Measurements from ENCODE around the gene IRS2.

The IRS2 gene

GRCh38 chr13:109782066-109782822 is 4.1 kb downstream of the IRS2 start:
- no peak for DNase-seq (ENCODE audit: low read depth in 3 of 3, low spot score in 1 of 3)

GRCh38 chr13:109781384-109782065 is 4.9 kb downstream of the IRS2 start:
- no peak for DNase-seq (ENCODE audit: low read depth in 3 of 3, low spot score in 1 of 3)

GRCh38 chr13:109780845-109781383 is 5.5 kb downstream of the IRS2 start:
- DNase-seq (ENCODE audit: low read depth in 3 of 3, low spot score in 1 of 3): no peak

- no peak for DNase-seq (ENCODE audit: low read depth in 3 of 3, low spot score in 1 of 3)
Measured at GRCh38 chr13:109779876-109780510, 6.4 kb downstream of the IRS2 start.

GRCh38 chr13:109779074-109779473 is 7.3 kb downstream of the IRS2 start:
- no peak for DNase-seq (ENCODE audit: low read depth in 3 of 3, low spot score in 1 of 3)

- DNase-seq (ENCODE audit: low read depth in 3 of 3, low spot score in 1 of 3): no peak
Measured at GRCh38 chr13:109778102-109778542, 8.3 kb downstream of the IRS2 start.

GRCh38 chr13:109776575-109776974 is 9.8 kb downstream of the IRS2 start:
- DNase-seq (ENCODE audit: low read depth in 3 of 3, low spot score in 1 of 3): no peak

- DNase-seq (ENCODE audit: low read depth in 3 of 3, low spot score in 1 of 3): no peak
Measured at GRCh38 chr13:109773786-109774185, 12.6 kb downstream of the IRS2 start.

- DNase-seq (ENCODE audit: low read depth in 3 of 3, low spot score in 1 of 3): no peak
Measured at GRCh38 chr13:109773276-109773675, 13.1 kb downstream of the IRS2 start.

- DNase-seq (ENCODE audit: low read depth in 3 of 3, low spot score in 1 of 3): no peak
Measured at GRCh38 chr13:109771926-109772325, 14.5 kb downstream of the IRS2 start.

- no peak for DNase-seq (ENCODE audit: low read depth in 3 of 3, low spot score in 1 of 3)
Measured at GRCh38 chr13:109770436-109770835, 15.9 kb downstream of the IRS2 start.

- DNase-seq (ENCODE audit: low read depth in 3 of 3, low spot score in 1 of 3): no peak
Measured at GRCh38 chr13:109769921-109770320, 16.5 kb downstream of the IRS2 start.

GRCh38 chr13:109769275-109769674 is 17.1 kb downstream of the IRS2 start:
- no peak for DNase-seq (ENCODE audit: low read depth in 3 of 3, low spot score in 1 of 3)

GRCh38 chr13:109768616-109769015 is 17.8 kb downstream of the IRS2 start:
- no peak for DNase-seq (ENCODE audit: low read depth in 3 of 3, low spot score in 1 of 3)

- no peak for DNase-seq (ENCODE audit: low read depth in 3 of 3, low spot score in 1 of 3)
Measured at GRCh38 chr13:109768176-109768575, 18.2 kb downstream of the IRS2 start.

GRCh38 chr13:109767023-109767422 is 19.4 kb downstream of the IRS2 start:
- no peak for DNase-seq (ENCODE audit: low read depth in 3 of 3, low spot score in 1 of 3)

GRCh38 chr13:109764470-109765291 is 21.7 kb downstream of the IRS2 start:
- no peak for DNase-seq (ENCODE audit: low read depth in 3 of 3, low spot score in 1 of 3)

- no peak for DNase-seq (ENCODE audit: low read depth in 3 of 3, low spot score in 1 of 3)
Measured at GRCh38 chr13:109764045-109764444, 22.3 kb downstream of the IRS2 start.

- no peak for DNase-seq (ENCODE audit: low read depth in 3 of 3, low spot score in 1 of 3)
Measured at GRCh38 chr13:109762791-109763190, 23.6 kb downstream of the IRS2 start.

- DNase-seq (ENCODE audit: low read depth in 3 of 3, low spot score in 1 of 3): no peak
Measured at GRCh38 chr13:109761695-109762094, 24.7 kb downstream of the IRS2 start.

- DNase-seq (ENCODE audit: low read depth in 3 of 3, low spot score in 1 of 3): no peak
Measured at GRCh38 chr13:109760951-109761350, 25.4 kb downstream of the IRS2 start.
